IPS-NIHi7 (cell line): ENCODE measurements around the gene FAM163B.
A peak's percentile ranks its signal among the peaks of the same experiment; 100 is the strongest.

Experiments
- DNase-seq: peaks from one replicate; pipeline ENCODE4 v3.0.0; 2012; ENCODE audit warnings: mixed read lengths; ENCODE audit errors: extremely low spot score

The FAM163B gene

DNA sequence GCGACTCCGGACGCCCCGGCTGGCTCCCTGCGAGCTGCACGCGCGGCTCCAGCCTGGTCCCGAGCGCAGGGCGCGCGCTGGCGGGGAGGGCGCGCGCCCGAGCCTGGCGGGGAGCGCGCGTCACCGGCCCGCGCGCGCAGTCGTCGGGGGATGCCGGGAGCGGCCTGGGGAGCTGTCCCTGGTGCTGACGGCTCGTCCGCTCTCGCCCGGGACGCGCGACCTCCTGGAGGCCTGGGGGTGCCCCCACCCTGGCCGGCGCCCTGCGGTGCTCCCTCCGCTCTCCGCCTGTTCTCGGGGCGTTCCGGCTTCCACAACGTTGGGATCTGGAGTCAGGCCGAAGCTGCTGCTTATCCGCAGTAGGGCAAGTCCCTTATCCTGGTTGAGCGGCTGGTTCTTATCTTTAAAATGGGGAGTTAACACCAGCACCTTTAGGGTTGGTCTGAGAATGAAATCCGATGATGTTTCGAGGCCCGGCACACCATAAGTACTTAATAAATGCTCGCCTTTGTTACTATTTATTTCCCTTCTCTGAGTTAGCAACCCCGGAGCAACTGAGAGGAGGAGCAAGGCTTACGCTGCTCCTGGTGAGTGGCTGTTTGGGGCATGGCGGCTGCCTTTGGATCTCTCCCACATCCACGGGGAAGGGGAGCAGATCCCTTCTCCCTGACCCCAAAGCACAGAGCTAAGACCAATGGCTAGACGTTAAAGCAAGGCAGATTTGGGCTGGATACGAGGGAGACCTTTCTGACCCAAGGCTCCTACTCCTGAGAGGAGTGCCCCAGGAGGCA is at the start of gene FAM163B:
TSS of gene FAM163B (minus strand) at position 79 of the 788 bp plus-strand sequence. CDS start 29,166 bp downstream, outside the sequence.
- peak; percentile 95 for DNase-seq

DNA sequence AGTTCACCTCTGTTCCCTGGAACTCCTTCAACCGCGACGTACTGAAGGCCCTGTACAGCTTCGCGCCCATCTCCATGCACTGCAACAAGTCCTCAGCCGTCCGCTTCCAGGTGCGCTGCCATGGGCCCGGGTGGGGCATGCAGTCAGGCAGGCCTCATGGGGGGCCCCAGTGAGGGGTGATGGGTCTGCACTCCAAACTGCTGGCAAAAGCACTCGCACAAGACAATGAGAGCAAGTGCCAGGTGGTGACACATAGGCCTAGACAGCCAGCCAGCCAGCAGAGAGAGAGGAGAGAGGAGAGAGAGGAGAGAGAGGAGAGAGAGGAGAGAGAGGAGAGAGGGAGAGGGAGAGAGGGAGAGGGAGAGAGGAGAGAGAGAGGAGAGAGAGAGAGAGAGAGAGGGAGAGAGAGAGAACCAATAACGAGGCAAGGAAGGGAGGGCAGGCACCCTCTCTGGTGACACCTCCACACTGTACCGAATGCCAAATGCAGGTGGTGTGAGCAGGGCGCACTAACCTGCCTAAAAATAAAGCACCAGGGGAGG is 48.0 kb upstream of the FAM163B start:
- DNase-seq: no peak

DNA sequence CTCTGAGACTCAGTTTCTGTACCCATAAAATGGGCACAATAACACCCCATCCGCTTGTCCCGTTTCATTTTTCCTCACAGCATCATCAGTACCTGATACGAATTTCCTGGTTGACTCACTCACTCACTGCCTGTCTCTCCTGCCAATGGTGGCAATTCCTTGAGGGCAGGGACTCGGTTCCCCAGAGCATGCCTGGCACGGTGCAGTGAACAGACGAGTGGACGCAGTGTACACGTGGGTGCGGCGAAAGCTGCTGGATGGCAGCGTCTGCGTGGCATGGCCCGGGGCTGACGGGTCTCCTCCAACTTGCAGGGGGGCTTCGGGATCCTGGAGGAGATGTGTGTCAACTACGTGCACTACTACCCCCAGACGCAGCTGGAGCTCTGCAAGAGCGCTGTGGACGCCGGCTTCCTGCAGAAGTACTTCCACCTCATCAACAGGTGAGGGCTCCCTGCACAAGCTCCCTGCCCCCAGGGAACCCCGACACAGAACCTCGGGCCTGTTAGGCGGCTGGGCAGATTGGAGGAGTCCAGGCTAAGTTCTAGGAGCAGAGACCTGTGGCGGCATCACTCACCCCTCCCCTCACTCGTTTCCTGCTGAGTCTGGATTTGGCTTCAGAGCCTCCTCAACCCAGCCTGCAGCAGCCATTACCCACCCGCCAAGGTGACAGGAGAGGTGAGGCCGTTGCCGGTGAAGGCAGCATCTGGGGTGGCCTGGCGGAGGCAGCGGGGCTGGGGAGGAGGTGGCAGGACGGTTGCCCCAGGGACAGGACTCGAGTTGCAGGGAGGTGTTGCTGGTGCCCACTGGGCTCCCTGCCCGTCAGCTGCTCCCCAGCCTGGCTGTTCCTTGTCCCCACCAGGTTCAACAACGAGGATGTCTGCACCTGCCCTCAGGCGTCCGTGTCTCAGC is 47.3 kb upstream of the FAM163B start:
- DNase-seq: no peak

DNA sequence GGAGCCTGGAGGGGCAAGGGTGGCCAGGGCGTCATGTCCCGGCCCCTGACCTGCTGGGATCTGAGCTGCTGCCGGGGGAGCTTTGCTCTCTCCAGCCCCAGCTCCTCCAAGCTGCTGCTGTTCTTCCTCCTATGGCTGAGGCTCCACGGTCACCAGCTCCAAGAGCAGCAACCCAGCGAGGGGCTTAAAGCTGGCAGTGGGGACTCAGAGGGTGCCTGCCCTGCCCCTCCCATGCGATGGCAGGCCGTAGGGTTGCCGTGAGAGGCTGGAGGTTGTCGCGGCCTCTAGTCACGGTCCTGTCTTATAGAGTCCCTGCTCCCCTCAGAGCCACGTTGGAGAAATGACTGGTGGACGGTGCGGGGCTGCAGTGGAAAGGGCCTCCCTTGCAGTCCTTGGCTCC is 46.5 kb upstream of the FAM163B start:
- no peak for DNase-seq

DNA sequence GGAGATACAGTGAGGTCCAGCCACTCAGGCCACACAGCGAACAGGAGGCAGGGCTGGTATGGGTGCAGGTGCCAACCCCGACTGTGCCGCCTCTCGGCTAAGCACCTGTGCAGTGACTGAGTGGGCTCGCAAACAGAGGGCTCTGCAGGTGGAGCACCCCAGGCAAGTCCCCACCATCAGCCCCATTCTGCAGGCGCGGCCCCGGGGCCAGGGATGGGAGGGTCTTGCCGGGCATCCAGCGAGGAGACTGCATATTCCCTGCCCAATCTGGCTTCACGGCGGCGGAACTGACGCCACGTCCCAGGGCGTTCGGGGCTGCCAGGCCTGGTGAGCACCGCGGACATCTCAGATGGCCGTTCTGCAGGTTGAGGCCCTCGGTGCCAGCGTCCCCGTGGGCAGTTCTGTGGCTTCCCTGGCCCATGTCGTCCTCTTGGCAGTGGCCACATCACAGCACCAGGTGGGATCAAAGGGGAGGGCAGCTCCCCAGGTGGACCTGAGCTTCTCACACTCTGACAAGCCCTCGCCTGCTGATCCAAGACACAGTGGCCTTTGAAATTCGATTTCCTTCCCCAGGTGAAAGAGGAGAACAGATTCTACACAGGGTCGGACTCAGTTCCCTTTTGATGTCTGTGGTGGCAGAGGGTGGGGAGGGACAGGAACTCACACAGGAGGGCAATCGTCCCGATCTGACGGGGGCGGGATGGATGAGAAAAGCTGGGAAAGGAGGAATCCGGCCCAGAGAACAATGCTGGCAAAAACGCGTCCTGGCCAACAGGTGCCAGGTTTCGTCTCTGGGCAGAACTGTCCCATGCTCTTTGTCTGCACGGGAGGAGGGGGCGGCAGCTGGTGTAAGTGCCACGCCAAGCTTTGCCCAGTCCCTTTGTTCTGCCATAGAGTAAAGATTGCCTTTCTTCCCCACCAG is 45.8 kb upstream of the FAM163B start:
- no peak for DNase-seq

DNA sequence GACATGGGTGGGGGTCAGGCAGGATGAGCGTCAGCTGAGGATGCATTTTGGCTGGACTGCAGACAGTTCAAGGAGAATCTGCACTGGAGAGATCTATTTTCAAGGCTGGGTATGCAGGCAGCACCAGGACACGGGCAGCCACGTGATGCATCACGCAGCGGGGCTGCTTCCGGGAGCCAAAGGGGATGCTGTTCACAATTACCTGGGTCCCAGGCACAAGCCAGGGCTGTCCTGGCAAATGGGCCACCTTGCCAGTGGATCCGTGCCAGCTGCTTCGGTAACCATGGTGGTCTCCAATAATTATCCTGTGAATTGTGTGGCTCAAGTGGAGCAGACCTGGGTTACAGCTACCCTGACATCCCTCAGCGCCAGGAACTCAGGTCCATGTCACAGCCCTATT is 44.4 kb upstream of the FAM163B start:
- no peak for DNase-seq

DNA sequence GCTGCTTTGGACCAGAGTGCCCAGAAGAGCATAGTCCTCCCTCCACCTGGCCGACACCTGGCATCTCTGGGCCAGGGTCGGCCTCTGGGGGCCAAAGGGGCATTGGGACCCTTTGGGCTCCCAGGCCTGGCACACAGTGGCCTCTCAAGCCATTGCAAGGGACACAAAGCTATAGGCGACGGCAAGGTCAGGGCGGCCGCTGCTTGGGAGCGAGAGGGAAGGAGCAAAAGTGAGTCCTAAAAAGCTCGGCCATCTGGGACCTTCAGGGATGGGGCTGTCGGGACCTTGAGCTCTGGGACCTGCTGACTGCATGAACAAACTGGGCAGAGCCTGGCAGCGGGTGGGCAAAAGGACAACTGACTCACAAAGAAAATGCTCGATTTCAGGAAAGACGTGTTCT is 40.8 kb upstream of the FAM163B start:
- no peak for DNase-seq

DNA sequence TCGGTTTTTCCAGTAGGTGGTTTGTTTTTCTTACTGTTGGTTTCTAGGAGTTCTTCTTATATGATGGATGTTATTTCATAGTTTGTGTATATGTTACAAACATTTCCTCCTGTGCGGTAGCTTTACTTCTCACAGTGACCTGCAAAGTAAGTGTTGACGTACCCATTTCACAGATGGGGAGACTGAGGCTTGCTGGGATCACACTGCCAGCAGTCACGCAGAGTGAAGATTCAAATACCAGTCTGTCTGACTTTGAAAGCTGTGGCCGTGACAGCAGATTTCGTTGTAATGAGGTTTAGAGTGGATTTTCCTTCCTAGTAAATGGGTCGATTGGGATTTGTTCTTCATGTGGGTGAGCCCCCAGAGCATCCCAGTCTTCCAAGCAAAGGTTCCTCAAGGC is 40.0 kb upstream of the FAM163B start:
- no peak for DNase-seq

DNA sequence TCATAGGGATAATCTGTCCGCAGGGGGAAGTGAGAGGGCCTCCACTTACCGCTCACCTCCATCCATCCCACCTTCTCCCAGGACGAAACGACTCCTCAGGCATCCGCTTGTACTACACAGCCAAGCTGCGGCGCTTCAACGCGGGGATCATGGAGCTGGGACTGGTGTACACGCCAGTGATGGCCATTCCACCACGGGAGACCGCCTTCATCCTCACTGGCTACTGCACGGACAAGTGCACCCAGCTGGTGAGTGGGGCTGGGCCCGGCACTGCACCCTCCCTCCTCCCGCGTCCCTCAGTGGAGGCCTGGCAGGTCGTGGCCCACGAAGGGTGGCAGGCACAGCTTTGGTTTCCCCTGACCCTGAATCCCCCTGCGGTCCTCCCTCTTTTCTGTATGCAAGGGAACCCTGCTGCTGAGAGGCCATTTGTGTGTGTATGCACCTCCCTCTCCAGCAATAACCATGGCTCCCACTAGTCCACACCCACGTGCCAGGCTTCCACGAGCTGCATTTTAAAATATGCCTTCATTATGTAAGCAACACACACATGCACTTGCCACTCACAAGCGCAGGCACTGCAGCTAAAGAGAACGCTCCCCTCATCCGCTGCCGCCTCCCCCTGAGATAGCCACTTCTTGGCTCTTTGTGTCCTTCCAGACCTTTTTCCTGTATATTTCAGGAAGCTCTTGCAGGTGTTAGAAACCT is 38.7 kb upstream of the FAM163B start:
- DNase-seq: no peak

DNA sequence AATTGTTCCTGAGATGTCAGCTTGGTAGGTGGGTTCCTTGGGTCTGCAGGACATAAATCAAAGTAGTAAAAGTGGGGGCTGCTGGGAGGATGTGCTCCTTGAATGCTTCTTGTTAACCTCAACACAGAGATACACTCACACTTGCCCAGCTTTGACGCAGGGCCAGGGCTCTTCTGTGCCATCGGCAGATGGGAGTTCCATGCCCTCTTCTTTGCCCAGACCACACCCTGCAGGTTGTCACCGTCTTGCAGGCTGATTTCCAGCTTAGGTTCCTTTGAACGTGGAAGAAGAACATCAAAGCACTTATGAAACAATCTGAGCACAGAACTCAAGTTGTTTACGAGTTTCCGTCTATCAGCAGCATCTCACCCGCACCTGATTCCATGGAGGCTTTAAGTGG is 38.0 kb upstream of the FAM163B start:
- DNase-seq: no peak

DNA sequence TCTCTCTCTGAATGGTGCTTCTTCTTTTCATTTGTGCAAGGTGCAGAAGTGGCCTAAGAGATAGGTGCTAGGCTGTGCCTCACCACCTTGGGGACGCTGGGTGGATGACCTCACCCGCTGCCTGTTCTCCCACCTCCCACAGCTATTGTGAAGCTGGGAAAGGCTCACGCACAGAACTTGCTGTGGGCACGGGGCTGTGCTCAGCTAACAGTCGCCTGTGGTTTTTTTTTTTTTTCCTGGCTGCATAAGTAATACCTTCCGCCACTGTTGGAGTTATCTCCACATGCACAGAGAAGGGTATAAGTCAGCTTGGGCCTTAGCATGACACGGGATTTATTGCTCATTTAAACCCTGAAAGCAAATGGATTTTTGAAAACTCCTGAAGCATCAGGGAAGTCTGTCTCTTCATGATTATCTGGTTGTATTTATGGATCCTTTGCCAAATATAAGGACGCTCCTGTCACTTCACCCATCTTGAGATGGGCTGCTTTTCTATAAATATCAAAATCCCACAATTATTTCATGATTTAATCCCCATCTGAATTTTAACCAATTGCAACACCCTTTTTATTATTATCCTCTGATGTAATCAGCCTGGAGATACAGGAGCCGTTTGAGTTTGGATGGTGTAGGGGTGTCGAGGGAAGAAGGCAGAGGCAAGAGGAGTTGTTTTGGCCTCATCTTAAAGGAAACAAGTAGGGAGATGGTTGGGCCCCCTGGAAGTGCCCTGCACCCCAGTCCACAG is 36.0 kb upstream of the FAM163B start:
- DNase-seq: no peak

DNA sequence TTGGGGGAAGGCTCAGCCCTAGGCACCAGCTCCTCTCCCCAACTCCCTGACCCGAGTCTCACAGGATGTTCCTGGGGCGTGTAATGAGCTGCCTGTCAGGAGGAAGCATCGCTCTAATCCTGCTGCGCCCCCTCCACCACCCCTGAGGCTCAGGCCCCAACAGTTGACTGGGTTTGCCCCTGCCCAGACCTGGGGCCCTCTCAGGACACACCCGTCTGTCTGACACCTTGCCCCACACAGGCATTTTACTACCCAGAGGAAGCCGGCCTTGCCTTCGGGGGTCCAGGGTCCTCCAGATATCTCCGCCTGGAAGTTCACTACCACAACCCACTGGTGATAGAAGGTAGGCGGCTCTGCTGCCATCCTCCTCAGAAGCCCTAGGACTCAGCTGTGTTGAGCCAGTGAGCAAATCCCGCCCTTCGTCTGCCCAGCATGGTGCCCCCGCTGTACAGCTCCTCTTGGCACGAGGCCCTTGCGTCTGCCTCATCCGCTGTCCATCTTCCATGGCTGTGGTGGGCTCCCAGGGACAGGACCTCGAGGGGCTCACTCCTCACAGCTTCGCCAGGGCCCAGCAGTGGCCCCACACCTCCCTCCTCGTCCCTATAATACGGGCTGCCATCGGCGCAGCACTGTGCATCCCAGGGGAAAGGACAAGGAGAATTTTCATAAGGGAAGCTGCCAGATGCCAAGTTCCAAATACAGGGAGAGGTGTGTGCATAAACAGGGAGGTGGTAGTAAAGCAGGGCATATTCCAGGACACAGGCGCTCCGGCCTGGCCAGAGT is 35.0 kb upstream of the FAM163B start:
- DNase-seq: no peak

DNA sequence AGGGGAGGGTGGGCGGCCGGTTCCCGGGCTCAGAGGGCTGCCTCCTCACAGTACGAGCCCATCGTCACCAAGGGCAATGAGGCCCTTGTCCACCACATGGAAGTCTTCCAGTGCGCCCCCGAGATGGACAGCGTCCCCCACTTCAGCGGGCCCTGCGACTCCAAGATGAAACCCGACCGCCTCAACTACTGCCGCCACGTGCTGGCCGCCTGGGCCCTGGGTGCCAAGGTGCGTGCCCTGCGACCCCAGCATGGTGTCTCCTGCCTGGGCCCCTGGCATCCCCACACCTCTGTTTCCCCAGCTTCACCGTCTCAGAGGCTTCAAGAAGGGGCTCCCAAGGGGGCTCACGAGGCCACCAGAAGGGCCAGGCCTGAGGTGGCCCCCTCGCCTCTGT is 34.2 kb upstream of the FAM163B start:
- no peak for DNase-seq

DNA sequence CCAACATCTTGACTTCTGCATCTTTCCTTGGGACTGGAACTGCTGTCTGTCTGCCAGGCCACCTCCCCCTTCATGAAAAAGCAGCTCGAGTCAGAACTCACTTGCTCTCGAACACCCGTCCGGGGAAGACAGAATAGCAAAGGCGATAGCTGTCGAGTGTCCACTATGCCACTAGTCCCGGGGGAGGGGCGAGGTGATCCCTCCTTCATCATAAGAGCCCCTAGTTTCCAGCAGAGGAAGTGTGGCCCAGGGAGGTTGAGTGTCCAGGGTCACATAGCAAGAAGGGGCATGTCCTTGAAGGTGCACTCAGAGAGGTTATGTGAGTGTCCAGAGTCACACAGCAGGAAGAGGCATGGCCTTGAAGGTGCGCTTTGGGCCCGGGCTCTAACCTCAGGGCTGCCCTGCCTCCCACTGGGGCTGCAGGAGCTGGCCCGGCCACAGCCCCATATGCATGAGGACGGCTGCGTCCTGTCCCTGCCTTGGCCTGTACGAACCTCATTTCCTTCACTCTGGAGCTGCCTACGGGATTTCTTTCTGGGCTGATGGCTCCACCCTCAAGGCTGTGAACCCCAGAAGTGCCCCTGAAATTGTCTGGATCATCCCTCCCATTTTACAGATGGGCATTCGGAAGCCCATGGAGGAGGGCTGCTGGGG is 33.6 kb upstream of the FAM163B start:
- no peak for DNase-seq

DNA sequence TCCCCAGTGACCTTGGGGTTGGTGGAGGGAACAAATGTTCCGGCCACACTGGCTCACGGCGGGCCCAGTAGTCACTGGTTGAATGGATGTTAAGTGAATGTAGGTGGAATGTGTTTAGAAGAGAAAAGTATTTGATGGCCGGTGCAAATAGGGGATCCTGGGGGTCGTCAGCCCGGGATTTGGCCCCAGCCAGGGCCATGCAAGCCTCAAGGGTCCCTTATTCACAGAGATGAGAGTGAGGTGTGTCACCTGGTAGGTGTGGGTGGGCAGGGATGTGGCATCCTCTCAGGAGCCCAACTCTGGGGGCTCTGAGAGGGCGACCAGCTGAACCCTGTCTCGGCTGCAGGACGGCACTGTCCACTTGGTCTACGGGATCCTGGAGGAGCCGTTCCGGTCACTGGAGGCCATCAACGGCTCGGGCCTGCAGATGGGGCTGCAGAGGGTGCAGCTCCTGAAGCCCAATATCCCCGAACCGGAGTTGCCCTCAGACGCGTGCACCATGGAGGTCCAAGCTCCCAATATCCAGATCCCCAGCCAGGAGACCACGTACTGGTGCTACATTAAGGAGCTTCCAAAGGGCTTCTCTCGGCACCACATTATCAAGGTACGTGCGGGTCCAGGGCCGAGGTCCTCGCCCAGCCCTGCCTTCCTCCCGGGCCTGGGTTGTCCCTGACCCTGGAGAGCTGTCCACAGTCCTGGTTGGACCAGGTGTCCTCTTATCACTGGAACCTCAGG is 32.8 kb upstream of the FAM163B start:
- no peak for DNase-seq

DNA sequence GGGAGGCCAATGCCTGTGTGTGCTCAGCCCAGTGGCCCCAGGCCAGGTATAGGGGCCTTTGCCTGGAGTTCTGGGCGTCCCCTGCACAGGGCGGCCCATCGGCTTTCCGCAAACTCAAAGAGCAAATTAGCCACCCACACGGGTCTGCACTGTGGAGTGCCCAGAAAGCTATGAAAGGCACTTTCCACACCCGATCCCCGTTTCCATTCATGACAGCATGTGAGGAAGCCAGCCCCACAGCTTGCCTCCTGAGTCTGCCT is 32.1 kb upstream of the FAM163B start:
- no peak for DNase-seq

DNA sequence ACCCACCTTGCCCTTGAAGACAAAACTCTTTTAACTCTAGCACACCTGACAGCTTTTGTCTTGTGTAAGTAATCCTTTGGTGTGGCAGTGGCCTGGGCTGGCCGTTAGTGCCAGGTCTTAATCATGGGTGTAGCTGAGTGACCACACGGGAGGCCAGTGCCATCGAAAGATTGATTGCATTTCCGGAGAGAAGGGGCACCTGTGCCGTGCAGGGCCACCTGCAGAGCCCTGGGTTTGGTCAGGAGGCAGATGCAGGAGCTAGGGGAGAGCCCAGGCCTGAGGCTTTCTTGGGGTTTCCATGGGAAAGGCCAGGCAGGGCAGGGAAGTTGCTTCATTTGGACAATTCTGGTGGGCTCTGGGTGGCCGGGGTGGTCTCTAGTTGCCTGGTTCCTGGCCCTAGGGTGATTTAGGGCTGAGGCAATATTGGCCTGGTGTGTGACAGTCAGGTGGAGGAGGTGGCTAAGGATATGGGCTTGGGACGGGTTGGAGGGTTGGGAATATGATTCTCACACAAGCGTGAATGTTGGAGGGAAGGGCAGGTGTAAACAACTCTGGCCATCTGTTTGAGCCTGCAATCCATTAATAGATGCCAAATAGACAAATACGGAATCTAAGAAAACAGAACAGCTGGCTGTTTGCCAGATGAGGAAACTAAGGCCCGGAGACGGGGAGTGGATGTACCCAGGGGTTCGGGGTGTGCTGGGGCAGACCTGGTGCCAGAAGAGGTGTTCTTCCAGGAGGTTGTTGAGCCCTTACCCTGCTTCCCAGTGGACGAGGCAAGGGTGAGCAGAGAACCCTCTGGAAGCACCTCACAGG is 31.6 kb upstream of the FAM163B start:
- no peak for DNase-seq

DNA sequence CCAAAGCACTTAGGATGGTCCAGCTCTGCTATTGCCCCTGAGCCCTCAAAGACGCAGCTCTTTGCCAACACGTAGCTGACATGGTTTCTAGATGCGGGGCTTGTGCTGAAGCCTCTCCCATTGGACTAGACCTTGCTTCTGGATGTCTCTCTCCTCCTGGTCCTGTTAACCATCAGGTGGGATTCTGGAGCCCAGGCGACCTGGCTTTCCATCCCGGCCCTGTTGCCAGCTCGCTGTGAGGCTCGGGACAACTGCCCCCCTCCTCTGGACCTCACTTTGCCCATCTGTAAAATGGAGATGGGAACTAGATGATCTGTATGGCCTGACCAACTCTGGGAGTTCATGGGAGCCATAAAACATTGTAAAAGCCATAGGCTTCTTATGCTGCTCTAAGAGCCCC is 31.0 kb upstream of the FAM163B start:
- no peak for DNase-seq
